ENCODE results near the gene IFT57.
"Not testable (repeated sequence)": the region's sequence is repeated elsewhere in the genome, so short reads cannot be mapped to it uniquely, and the experiment has no call there.

- TF ChIP-seq CTCF (IDR thresholded peaks at IDR 0.05); EZH2 (IDR thresholded peaks at IDR 0.05; ENCODE audit: borderline replicate concordance, insufficient read depth, low read depth, low read length, poor library complexity, severe bottlenecking): not testable (repeated sequence)
Measured at GRCh38 chr3:108264534-108265298, 42.5 kb upstream of the IFT57 start.

All from B cell (primary cell).